RWPE1 (cell line): ENCODE measurements around the gene ARHGEF26.

Source experiments
- CTCF ChIA-PET: fragments of 350-600 bp; sonication (Branson Sonifier 250); formaldehyde crosslinking; extraction: SDS; loops from one replicate; lab custom pipeline; 2021; lab: Yijun Ruan, JAX
- POLR2A ChIA-PET: fragments of 400-600 bp; formaldehyde crosslinking; extraction: SDS; loops from one replicate; lab custom pipeline; 2020; ENCODE audit warnings: antibody characterized with exemption; ENCODE audit not compliant: low non-redundant PET; lab: Yijun Ruan, JAX
- DNase-seq: peaks from one replicate; pipeline ENCODE4 v3.0.0; 2012; ENCODE audit warnings: low spot score
- H3K27ac ChIP-seq: fragments of 450-650 bp; 2 replicates; pipeline ENCODE4 v1.5.1; 2017
- TF ChIP-seq, protein P1 (sequence below): fragments of 450-650 bp; conservative IDR thresholded peaks from 2 replicates; pipeline ENCODE4 v1.5.1; 2017; ENCODE audit warnings: low read depth, mild to moderate bottlenecking

Gene ARHGEF26

DNA sequence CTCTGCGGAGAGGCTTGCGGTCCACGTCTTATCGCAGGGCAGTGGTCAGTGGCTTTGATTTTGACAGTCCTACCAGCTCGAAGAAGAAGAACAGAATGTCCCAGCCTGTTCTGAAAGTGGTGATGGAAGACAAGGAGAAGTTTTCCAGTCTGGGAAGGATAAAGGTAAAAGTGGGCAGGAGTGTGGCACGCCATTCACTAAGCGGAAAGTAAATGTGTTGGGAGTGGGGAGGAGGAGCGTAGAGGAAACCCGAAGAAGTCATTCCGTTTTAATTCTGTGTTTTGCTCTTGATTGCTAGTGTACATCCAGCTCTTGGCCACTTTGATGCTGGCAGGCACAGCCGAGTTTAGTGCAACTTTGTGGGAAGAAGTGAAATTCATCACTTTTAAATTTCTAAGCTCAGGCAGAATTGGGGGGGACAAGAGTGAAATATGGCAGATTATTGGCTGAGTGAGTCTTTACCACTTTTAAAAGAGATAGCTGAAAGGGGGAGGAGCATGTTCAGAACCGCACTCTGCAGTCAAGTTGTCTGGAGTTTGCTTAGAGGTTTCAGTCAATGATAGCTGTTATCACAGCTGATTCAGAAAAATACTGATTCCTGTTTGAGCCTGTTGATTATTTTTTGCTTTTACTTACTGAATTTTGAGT, 1.8 kb downstream of the ARHGEF26 start:
- H3K27ac ChIP-seq, result no peak overlapping the region
- ChIA-PET CTCF (interaction anchor here (0.6 to 0.8 kb wide), 2 partner anchors 131 to 549 kb away, joined by 4 read pairs; no protein-coding TSS in a partner anchor), POLR2A (no interaction called here)
- TF ChIP-seq, protein P1, sequence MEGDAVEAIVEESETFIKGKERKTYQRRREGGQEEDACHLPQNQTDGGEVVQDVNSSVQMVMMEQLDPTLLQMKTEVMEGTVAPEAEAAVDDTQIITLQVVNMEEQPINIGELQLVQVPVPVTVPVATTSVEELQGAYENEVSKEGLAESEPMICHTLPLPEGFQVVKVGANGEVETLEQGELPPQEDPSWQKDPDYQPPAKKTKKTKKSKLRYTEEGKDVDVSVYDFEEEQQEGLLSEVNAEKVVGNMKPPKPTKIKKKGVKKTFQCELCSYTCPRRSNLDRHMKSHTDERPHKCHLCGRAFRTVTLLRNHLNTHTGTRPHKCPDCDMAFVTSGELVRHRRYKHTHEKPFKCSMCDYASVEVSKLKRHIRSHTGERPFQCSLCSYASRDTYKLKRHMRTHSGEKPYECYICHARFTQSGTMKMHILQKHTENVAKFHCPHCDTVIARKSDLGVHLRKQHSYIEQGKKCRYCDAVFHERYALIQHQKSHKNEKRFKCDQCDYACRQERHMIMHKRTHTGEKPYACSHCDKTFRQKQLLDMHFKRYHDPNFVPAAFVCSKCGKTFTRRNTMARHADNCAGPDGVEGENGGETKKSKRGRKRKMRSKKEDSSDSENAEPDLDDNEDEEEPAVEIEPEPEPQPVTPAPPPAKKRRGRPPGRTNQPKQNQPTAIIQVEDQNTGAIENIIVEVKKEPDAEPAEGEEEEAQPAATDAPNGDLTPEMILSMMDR, result no peak
- no peak for DNase-seq

- ChIA-PET CTCF (interaction anchor here (0.6 to 0.8 kb wide), 4 partner anchors 12 to 248 kb away, joined by 3 to 4 read pairs (median 4); no protein-coding TSS in a partner anchor), POLR2A (no interaction called here)
- no peak for DNase-seq
- no peak overlapping the region for H3K27ac ChIP-seq
- TF ChIP-seq, protein P1, result no peak
Observed at GRCh38 chr3:154123906-154124305, 2.7 kb downstream of the ARHGEF26 start.

GRCh38 chr3:154125378-154126030, 4.3 kb downstream of the ARHGEF26 start:
- ChIA-PET CTCF (no interaction called here), POLR2A (no interaction called here)
- DNase-seq, result no peak
- TF ChIP-seq, protein P1, result no peak
- no peak overlapping the region for H3K27ac ChIP-seq

- POLR2A ChIA-PET, result no interaction called here
- CTCF ChIA-PET, result interaction anchor here (0.8 kb wide), 1 partner anchor 8 kb away, joined by 3 read pairs; no protein-coding TSS in a partner anchor
- DNase-seq, result no peak
Observed at GRCh38 chr3:154126651-154127050, 5.5 kb downstream of the ARHGEF26 start.

DNA sequence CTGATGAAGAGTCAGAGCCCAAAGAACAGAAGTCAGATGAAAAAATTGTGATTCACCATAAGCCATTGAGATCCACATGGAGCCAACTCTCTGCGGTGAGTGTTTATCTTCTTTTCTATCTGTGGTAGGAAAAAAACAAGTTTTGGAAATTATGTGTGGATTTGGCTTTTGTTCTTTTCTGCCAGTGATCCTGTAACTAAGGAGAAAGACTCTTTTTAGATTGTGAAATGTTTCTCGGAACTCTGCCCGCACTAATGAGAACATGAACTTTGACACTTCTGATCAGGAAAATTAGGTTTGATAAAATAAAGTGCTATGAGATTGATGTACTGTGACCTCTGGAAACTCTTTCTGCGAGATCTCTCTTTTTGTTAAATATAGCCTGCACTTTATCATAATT, 8.4 kb downstream of the ARHGEF26 start:
- TF ChIP-seq, protein P1, result no peak
- ChIA-PET POLR2A (no interaction called here), CTCF (no interaction called here)
- H3K27ac ChIP-seq, result no peak overlapping the region
- DNase-seq, result no peak

More at GRCh38 chr3:154126651-154127050, 5.5 kb downstream of the ARHGEF26 start:
- TF ChIP-seq, protein P1, result no peak
- no peak overlapping the region for H3K27ac ChIP-seq

GRCh38 chr3:154130540-154130939, 9.3 kb downstream of the ARHGEF26 start:
- TF ChIP-seq, protein P1, result no peak
- ChIA-PET CTCF (no interaction called here), POLR2A (no interaction called here)
- no peak overlapping the region for H3K27ac ChIP-seq
- no peak for DNase-seq
